Renal pelvis (tissue), 12 donors: ENCODE measurements around the gene MSMP. TPM values are rescaled to one million over a fixed set of nuclear protein-coding genes. Genes with fewer than 3 reads are reported as not detected.

Experiments used
- DNase-seq: peaks from one replicate; pipeline ENCODE4 v3.0.0-alpha.2; 2013
- long read RNA-seq, 16 experiments: transcript quantifications; one replicate each; lab custom pipeline, GENCODE V29; 2026
- polyA plus RNA-seq, 3 donors: library from polyadenylated mRNA; unstranded; fragments of 120-200 nt; gene quantifications; one replicate each; pipeline ENCODE4 v1.2.1, GENCODE V29; 2013; ENCODE audit not compliant: insufficient read length in 3 of 3

The MSMP gene
- 1 to 10 TPM in 1 of 3 donors, under 1 TPM in 1, not detected in 1; 0.70 to 1.3 TPM for polyA plus RNA-seq
- long read RNA-seq, donor 1 = 0 reads
- long read RNA-seq, donor 2 = 0 reads
- long read RNA-seq, donor 3, partial matches to known transcripts = 0 of 1 reads
- long read RNA-seq, donor 3, other reads (novel, unspliced or antisense) = 0 of 1 reads
- long read RNA-seq, donor 4 = 0 reads
- long read RNA-seq, donor 5, partial matches to known transcripts = 0 of 2 reads
- long read RNA-seq, donor 5, other reads (novel, unspliced or antisense) = 0 of 2 reads
- long read RNA-seq, donor 6, partial matches to known transcripts = 15 of 20 reads
- long read RNA-seq, donor 6, other reads (novel, unspliced or antisense) = 5 of 20 reads
- long read RNA-seq, donor 7 = 0 reads
- long read RNA-seq, donor 8 = 0 reads
- long read RNA-seq, donor 9 = 0 reads
- long read RNA-seq, donor 10 = 0 reads
- long read RNA-seq, donor 11, partial matches to known transcripts = 0 of 1 reads
- long read RNA-seq, donor 11, other reads (novel, unspliced or antisense) = 0 of 1 reads
- long read RNA-seq, donor 12 = 0 reads
- long read RNA-seq, donor 13, partial matches to known transcripts = 0 of 1 reads
- long read RNA-seq, donor 13, other reads (novel, unspliced or antisense) = 0 of 1 reads
- long read RNA-seq, donor 14 = 0 reads
- long read RNA-seq, donor 15 = 0 reads
- long read RNA-seq, donor 16 = 0 reads

- no peak for DNase-seq
Measured at GRCh38 chr9:35754264-35754663, at the start of gene MSMP. Gene MSMP (minus strand): TSS chr9:35754276. CDS start chr9:35754129, 147 bp downstream.

GRCh38 chr9:35801328-35802128 is 47.5 kb upstream of the MSMP start:
- DNase-seq = no peak

GRCh38 chr9:35800530-35800929 is 46.5 kb upstream of the MSMP start:
- DNase-seq = no peak

GRCh38 chr9:35798658-35799374 is 44.7 kb upstream of the MSMP start:
- no peak for DNase-seq

GRCh38 chr9:35797311-35798109 is 43.4 kb upstream of the MSMP start:
- no peak for DNase-seq

- DNase-seq = no peak
Measured at GRCh38 chr9:35795695-35796094, 41.6 kb upstream of the MSMP start.

- DNase-seq = no peak
Measured at GRCh38 chr9:35793461-35793860, 39.4 kb upstream of the MSMP start.

GRCh38 chr9:35792826-35793225 is 38.8 kb upstream of the MSMP start:
- DNase-seq = no peak

GRCh38 chr9:35792024-35792813 is 38.1 kb upstream of the MSMP start:
- no peak for DNase-seq

GRCh38 chr9:35791297-35791921 is 37.3 kb upstream of the MSMP start, which contains the start of gene NPR2:
Gene NPR2 (plus strand): TSS chr9:35791591. CDS start chr9:35792409, 818 bp downstream.
- no peak for DNase-seq

GRCh38 chr9:35790385-35791296 is 36.6 kb upstream of the MSMP start:
- DNase-seq = peak; percentile 86

- no peak for DNase-seq
Measured at GRCh38 chr9:35790025-35790384, 35.9 kb upstream of the MSMP start.

- no peak for DNase-seq
Measured at GRCh38 chr9:35789541-35789940, 35.5 kb upstream of the MSMP start.

GRCh38 chr9:35783418-35783817 is 29.3 kb upstream of the MSMP start:
- DNase-seq = no peak

- DNase-seq = no peak
Measured at GRCh38 chr9:35781066-35781465, 27.0 kb upstream of the MSMP start.

- DNase-seq = no peak
Measured at GRCh38 chr9:35778496-35778895, 24.4 kb upstream of the MSMP start.

GRCh38 chr9:35776018-35776417 is 21.9 kb upstream of the MSMP start:
- peak; percentile 78 for DNase-seq

GRCh38 chr9:35774907-35775635 is 21.0 kb upstream of the MSMP start:
- no peak for DNase-seq
